CD4-positive, alpha-beta T cell treated with Interleukin-21 for 1 hour (primary cell): Measurements from ENCODE around the gene ZIC2.
"Not testable (repeated sequence)": the region's sequence is repeated elsewhere in the genome, so short reads cannot be mapped to it uniquely, and the experiment has no call there.

ENCODE experiments used
- DNase-seq: peaks from one replicate; pipeline ENCODE4 v3.0.0-alpha.2; 2020

The ZIC2 gene

DNA sequence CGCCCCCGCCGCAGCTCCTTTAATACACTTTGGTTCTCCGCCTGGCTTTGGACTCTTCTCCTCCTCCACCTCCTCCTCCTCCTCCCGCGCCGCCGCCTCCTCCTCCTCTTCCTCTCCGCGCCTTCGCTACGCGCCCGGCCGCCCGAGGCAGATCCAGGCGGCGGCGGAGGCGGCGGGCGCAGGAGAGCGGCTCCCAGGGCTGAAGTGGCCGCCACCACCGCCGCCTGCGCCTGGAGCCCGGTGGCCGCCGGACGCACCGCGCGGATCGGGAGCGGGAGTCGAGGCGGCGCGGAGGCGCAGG, at the start of gene ZIC2:
ZIC2 (plus strand) TSS at position 50 of the 301 bp plus-strand sequence. CDS start 281 bp downstream, outside the sequence.
- DNase-seq = no peak

DNA sequence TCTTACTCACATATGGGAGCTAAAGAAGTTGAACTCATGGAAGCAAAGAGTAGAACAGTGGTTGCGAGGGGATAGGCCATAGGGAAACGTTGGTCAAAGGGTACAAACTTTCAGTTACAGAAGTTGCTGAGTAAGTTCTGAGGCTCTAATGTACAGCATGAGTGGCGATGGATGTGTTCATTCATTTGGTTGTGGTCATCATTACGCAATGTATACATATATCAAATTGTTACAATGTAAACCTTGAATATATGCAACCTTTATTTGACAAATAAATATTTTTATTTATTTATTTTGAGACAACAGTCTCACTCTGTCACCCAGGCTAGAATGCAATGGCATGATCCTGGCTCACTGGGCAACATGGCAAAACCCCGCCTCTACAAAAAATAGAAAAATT, 48.7 kb upstream of the ZIC2 start:
- DNase-seq = no peak

- DNase-seq = no peak
These were observed 45.8 kb upstream of the ZIC2 start for GRCh38 chr13:99935772-99936171.

DNA sequence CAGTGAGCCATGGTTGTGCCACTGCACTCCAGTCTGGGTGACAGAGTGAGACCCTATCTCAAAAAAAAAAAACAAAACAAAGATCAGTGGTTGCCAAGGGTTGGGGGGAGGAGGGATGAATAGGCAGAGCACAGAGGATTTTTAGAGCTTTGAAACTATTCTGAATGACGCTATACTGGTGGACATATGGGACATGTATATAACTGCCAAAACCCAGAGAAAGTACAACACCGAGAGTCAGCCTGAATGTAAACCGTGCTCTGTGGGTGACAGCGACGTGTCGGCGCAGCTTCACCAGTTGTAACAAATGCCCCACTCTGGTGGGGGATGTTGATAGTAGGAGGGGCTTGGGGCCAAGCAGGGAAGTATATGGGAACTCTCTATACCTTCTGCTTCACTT, 42.9 kb upstream of the ZIC2 start:
- DNase-seq = no peak

DNA sequence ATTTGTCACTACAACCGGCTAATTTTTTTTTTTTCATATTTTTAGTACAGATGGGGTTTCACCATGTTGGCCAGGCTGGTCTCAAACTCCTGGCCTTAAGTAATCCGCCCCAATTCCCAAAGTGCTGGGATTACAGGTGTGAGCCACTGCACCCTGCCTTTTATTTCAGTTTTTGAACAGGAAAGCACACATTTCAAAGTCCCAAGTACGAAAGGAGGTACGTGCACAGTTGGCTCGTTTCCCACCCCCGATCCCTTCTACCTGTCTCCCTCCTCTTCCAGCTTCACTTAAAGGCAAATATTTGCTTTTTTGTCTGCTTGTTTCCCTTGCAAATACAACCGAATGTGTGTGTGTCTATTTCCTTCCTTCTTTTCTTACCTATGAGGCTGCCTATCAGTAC, 40.5 kb upstream of the ZIC2 start:
- DNase-seq = no peak

GRCh38 chr13:99941911-99942310, 39.7 kb upstream of the ZIC2 start:
- DNase-seq = no peak

DNA sequence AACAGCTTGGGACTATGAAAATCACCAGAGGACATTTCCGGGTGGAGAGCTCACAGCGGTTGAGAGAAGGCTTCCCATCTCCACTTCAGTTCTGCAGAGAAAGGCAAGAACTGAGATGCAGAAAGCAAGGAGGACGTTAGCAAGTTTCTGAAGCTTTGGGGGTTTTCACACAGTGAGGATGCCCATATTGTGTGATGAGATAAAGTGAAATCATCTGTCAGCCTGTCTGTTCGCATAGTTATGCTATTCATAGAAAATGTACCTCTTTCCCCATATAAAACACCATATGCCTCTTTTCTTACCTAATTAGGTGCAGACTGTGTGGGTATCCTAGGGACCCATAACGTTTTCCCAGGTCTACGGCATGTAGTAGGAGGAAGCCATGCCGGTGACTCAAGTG, 37.5 kb upstream of the ZIC2 start:
- no peak for DNase-seq

DNA sequence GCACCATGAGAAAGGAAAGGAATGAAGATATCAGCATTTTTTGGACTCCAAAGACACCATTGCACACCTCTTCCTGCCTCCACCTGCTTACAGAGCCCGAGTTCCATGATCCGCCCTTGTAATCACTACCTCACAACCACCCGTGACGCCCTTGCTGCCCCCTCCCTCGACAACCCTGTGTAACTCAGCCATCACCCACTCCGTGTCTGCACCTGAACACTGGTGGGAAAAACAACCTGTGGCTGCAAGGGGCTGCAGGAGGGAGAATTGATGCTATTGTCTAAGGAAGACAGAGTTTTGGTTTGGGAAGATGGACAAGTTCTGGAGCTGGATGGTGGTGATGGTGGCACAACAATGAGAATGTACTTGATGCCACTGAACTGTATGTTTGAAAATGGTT, 37.0 kb upstream of the ZIC2 start:
- no peak for DNase-seq

GRCh38 chr13:99945515-99945914, 36.1 kb upstream of the ZIC2 start:
- not testable (repeated sequence) for DNase-seq

- no peak for DNase-seq
These were observed 33.9 kb upstream of the ZIC2 start for GRCh38 chr13:99947666-99948065.

DNA sequence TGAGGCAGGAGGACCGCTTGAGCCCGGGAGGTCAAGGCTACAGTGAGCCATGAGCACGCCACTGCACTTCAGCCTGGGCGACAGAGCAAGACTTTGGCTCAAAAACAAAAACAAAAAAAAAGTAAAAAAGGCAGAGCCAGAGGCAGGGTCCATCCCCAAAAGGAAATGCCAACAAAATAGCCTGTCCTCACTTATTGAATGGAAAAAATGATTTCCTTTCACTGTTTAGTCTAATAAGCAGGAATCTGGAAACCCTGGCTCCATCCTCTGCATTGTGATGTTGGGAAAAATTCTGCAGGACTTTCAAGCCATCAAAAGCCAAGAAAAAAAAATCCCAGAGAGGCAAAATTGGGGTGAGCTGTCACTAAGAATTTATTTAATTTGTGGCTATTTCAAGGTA, 33.2 kb upstream of the ZIC2 start:
- DNase-seq = no peak

- DNase-seq = no peak
These were observed 32.5 kb upstream of the ZIC2 start for GRCh38 chr13:99948907-99949678.

DNA sequence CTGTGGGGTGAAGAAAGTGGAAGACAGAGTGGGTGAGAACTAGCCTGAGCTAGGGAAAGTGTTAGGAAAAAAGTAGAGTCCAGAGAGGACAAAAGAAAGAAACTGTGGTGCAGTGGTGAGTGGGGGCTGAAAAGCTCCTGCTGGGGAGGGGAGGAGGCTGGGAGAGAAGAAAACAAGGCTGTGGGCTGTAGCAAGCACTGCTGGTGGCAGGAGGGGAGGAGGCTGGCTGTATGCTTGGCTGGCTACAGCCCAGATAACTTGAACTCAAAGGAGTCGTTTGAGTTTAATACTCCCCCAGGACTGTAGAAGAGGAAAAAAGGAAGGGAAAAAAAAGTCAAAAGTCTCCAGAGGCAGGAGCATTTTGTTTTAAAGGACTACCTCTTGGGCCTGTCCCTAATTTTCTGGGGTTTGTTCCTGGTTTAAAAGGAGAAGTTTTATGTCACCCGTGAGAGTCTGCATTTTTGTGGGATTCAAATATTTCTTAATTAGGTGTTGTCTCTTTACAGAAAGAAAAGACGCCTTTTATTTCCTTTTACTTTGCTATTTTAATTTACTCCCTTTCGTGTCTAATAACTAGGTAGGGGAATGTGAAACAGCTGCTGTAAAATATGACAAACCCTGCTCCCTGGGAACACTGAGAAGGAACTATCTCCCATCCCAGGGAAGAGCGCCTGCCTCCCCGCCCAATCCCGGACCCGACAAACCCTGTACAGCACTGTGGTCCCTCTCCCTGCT, 31.7 kb upstream of the ZIC2 start:
- no peak for DNase-seq

- not testable (repeated sequence) for DNase-seq
These were observed 29.9 kb upstream of the ZIC2 start for GRCh38 chr13:99951666-99952065.

DNA sequence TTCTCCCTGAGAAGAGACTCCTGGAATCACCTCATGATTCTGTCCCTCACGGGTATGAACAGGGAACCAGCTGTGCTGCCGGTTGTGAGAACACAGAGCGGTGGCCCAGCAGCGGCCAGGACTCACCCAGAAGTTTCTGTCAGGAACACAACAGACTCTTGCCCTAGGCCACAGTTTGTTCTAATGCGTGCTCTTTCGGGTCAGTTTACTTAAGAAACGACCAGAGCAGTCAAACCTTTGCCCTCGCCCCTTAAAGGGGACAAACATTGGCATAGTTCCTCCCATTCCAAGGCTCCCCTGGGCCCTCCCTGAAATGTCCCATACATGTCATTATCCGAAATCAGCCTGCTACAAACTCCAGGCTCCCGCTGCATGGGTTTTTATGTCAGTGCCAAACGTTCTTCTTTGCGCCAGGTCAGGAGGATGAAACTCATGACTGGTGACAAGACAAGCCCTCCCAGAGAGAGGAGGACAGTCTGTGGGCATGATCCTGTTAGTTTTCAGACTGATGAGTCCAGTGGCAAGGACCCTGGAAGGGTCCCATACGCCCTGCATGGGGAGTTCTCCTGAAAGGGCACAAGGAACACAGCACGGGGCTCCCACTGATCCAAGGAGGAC, 28.3 kb upstream of the ZIC2 start:
- no peak for DNase-seq

GRCh38 chr13:99955107-99955746, 26.4 kb upstream of the ZIC2 start:
- no peak for DNase-seq

- no peak for DNase-seq
These were observed 25.7 kb upstream of the ZIC2 start for GRCh38 chr13:99955747-99956472.

- DNase-seq = no peak
These were observed 24.9 kb upstream of the ZIC2 start for GRCh38 chr13:99956473-99957349.

- no peak for DNase-seq
These were observed 23.0 kb upstream of the ZIC2 start for GRCh38 chr13:99958406-99959126.

DNA sequence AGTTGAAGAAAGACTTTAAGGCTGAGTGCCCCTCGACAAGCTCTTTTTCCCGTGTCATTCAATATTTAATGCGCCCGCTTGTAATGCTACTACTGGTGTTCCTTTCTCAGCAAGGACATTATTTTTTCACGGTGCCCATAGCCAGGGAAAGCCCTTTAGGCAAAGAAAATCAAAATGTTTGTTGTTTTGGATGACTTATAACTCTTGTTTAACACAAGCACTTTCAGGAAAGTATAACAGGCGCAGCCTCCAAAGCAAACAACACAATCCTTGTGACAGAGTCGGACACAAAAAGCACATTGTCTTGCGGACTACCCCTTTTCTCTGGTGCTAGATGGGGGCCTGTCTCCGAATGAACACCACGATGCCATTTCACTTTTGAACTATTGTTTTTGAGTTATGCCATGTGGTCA, 22.5 kb upstream of the ZIC2 start:
- no peak for DNase-seq

DNA sequence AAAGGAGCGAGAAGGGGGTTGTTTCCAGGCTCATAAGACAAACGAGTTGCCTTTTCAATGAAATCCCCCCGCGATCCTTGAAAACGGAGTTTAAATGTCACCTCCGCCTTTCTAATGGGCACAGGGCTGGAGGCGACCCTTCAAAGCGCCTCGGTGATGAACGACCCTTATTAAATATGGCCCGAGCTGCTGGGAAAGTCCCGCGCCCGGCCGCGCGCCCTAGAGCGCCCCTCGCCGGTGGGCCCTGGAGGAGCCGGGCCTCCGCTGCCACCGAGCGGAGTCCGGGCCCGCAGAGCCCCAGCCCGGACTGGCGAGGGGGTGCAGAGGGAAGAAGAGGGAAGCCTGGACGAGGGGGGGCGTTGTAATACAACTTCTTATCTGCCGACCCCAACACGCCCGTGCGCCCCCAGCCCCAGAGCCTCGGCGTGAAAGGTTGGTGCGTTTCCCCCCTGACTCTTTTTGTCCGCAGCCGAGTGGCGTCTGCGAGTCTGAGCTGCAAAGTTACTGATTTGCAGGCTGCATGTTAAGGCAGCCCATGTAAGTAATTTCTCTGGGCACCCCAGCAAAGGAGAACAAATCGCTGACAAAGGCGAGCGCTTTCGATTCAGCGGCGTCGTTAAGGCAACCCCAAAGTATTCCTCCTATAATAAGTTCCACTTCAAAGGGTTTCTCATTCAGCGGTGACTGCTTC, 21.9 kb upstream of the ZIC2 start:
- no peak for DNase-seq
